Activated gamma-delta T cell treated with anti-CD3 and anti-CD28 coated beads, Interleukin-2, amount 50 U/mL, for 16 hours (primary cell): ENCODE data around the gene PHACTR1.

Experiments used
- DNase-seq: peaks from one replicate; pipeline ENCODE4 v3.0.0-alpha.2; 2020; ENCODE audit warnings: low read depth

PHACTR1 gene

DNA sequence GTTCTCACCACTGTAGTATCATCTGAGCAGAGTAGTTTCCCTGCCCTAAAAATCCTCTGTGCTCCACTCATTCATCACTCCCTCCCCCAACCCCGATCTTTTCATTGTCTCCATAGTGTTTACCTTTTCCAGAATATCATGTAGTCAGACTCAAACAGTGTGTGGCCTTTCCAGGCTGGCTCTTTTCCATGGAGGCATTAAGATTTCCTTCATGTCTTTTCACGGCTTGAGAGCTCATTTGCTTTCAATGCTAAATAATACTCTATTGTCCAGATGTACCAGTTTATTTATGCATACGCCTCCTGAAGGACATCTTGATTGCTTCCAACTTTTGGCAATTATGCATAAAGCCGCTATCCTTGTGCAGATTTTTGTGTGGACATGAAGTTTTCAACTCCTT lies 235.8 kb downstream of the PHACTR1 start:
- no peak for DNase-seq

- no peak for DNase-seq
Measured at GRCh38 chr6:12955956-12956355, 239.4 kb downstream of the PHACTR1 start.

- no peak for DNase-seq
Measured at GRCh38 chr6:12956991-12957320, 240.4 kb downstream of the PHACTR1 start.

GRCh38 chr6:12957321-12958051 lies 240.9 kb downstream of the PHACTR1 start:
- DNase-seq: no peak

DNA sequence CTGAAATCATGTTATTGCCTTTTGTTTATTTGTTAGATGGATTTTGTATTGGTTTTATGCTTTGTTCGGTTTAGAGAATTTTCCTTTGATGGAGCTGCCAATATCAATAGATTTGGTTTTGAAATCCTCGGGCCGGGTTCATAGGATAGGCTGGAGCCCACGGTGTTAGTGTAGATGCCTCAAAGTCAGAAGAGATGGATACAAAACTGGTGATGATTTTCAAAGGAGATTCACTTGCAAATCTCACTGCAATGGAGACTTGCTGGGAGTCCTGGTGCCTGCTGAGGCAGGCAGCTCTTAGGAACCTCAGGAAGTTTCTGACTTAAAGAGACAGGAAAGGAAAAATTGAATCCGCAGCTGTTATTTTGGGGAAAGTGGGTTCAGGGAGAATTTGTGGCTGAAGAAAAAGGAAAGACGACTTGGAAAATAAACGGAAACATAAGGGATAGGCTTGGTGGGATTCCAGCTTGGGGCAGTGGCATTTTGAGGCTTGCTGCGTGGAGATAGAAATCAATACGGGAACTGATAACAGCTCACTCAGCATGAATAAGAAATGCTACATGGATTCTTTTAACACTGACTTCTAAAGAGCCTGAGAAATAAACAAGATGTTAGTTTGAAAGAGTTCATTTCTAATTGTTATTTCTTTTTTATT lies 241.6 kb downstream of the PHACTR1 start:
- no peak for DNase-seq

- no peak for DNase-seq
Measured at GRCh38 chr6:12961761-12962160, 245.2 kb downstream of the PHACTR1 start.

GRCh38 chr6:12962529-12962928 lies 246.0 kb downstream of the PHACTR1 start:
- DNase-seq: no peak

- DNase-seq: no peak
Measured at GRCh38 chr6:12962987-12963386, 246.4 kb downstream of the PHACTR1 start.

GRCh38 chr6:12963567-12963966 lies 247.0 kb downstream of the PHACTR1 start:
- DNase-seq: no peak

GRCh38 chr6:12967686-12968085 lies 251.1 kb downstream of the PHACTR1 start:
- DNase-seq: no peak

GRCh38 chr6:12968290-12968689 lies 251.7 kb downstream of the PHACTR1 start:
- DNase-seq: no peak

DNA sequence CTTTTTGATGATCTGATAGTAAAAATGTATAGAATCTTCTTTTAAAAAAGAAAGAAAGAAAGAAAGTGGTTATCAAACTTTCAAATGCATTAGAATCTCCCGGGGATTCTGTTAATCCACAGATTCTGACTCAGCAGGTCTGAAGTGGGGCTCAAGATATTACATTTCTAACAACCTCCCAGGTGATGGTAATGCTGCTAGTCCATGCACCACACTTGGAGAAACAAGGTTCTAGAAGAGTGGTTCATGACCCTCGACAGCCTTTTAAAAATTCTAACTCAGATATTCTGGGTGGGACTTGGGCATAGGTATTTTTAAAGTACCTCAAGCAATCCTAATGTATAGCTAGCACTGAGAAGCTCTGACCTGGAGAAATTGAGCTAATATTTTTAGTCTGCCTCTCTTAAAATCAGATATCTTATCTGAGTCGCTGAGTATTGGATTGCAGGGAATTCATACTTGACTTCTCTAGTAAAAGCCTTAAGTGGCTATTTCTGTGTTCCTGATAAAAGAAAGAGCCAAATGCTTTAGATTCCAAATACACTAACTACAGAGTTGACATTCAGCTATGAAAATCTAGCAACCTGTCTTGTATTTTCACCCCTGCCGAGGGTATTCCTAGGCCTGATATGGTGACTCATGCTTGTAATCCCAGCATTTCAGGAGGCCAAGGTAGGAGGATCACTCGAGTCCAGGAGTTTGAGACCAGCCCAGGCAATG lies 252.4 kb downstream of the PHACTR1 start:
- no peak for DNase-seq

GRCh38 chr6:12969966-12970365 lies 253.4 kb downstream of the PHACTR1 start:
- no peak for DNase-seq

- DNase-seq: no peak
Measured at GRCh38 chr6:12973386-12973785, 256.8 kb downstream of the PHACTR1 start.

DNA sequence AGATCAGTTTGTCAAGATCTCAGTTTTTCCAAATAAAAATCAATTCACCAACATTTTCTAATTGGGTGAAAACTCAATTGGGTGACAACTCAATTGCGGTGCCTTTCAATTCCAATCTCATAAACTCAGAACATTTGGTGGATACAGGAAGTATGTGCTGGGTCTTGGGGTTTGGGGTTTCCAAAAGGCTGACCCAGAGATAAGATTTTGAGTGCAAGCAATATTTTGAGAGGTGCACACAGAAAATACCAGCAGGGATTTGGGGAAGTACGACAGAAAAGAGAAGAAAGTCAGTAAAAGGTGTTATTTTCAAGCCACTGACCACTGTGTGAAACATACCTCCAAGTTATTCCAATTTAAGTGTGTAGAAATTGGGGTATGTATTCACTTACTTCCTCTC lies 258.0 kb downstream of the PHACTR1 start:
- no peak for DNase-seq

GRCh38 chr6:12976366-12976765 lies 259.8 kb downstream of the PHACTR1 start:
- DNase-seq: no peak

- DNase-seq: no peak
Measured at GRCh38 chr6:12977206-12977605, 260.6 kb downstream of the PHACTR1 start.

DNA sequence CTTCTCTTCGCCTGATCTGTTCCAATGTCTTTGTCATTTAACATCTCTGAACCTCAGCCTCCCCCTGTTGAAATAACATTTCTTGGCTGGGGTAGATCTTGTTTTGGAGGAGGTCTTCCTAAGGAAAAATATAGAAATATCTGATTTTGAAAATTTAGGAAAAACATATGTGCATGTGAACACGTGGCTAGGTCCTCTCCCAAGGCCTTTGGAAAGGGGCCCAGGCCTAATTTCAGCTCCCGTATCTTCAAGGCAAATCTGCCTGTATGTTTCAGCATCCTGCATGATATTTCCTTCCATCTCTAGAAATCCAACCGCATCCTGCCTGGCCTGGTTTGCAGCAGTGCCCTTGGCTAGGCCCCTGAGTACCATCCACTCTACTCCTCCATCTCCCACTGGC lies 261.2 kb downstream of the PHACTR1 start:
- no peak for DNase-seq

- no peak for DNase-seq
Measured at GRCh38 chr6:12980741-12981140, 264.2 kb downstream of the PHACTR1 start.

DNA sequence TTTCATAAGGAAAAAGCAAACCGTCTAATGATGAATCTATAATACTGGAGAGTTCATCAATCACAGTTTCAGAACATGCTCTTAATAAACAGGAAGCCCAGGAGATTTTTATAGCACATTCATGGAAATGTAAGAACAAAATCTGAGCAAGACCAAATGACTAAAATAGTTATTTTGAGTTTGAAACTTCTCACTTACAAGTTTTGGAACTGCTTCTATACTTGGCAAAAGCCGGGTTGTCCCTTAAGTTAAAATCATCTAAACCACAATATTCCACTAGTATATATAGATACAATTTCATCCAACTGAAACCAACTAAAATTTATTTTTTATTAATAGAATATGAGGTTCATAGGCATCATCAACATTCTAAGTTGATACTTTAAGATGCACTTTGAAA lies 268.2 kb downstream of the PHACTR1 start:
- no peak for DNase-seq

DNA sequence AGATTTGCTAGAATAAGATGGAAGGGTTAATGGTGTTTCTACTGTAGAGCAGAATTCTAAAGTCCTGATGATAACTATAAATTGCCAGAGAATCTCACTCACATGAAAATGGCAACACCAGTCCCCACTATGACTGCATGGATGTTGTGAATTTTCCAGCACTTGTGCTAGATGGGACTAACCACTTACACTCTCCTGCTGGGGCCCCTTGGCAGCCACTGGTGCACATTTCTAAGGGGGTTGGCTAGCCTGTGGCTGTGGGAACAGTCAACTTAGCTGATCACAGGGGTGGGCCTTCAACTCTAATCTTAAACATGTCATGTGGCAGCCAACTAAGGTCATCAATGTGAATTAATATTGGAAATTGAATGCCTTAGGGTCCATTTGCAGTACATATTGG lies 271.2 kb downstream of the PHACTR1 start:
- no peak for DNase-seq

GRCh38 chr6:12990162-12990561 lies 273.6 kb downstream of the PHACTR1 start:
- DNase-seq: no peak

DNA sequence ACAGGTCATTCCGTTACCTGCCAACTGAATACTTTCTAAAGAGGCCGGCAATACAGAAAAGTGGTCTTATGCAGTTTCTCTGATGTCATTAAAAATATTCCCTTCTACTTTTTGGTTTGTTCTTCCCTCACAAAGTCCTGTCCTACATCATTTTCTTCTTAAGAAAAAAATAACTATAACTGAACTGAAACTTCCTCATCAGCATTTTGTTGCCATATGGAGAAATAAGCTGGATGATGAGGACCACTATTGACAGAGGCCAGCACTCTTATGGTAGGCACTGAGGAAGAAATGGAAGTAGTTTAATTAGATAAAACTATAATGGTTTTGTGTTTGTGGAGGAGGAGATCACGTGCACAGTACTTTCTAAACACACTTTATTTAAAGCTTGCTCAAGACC lies 274.9 kb downstream of the PHACTR1 start:
- no peak for DNase-seq
